Prostate gland (tissue), 2 donors: ENCODE results near the gene FXR2. TPM values are rescaled to one million over a fixed set of nuclear protein-coding genes. Genes with fewer than 3 reads are reported as not detected.
A peak's percentile ranks its signal among the peaks of the same experiment; 100 is the strongest.

ENCODE experiments used
- DNase-seq: peaks from one replicate; pipeline ENCODE4 v3.0.0-alpha.2; 2019; ENCODE audit warnings: low spot score
- H3K27ac ChIP-seq, 2 donors: fragments of 200-600 bp; sonication (generic); 2 replicates each; pipeline ENCODE4 v1.5.1; 2017 to 2019
- H3K27me3 ChIP-seq: fragments of 200-600 bp; sonication (generic); replicated peaks from 2 replicates; pipeline ENCODE4 v1.5.1; 2019; ENCODE audit not compliant: insufficient read depth
- H3K36me3 ChIP-seq, 2 donors: fragments of 200-600 bp; sonication (generic); 1 replicate in 1 of 2; 2 replicates in 1 of 2; pipeline versions ENCODE4 v1.5.1 to v1.8.1; 2017 to 2019
- H3K4me1 ChIP-seq: fragments of 200-600 bp; sonication (generic); replicated peaks from 2 replicates; pipeline ENCODE4 v1.5.1; 2019
- H3K4me3 ChIP-seq, 2 donors: fragments of 200-600 bp; sonication (generic); 2 replicates each; pipeline ENCODE4 v1.5.1; 2017 to 2019
- H3K9me3 ChIP-seq: fragments of 200-600 bp; sonication (generic); 2 replicates; pipeline ENCODE4 v1.5.1; 2017
- CTCF ChIP-seq, 4 experiments: fragments of 200-600 bp in 2 of 4; fragments of 450-650 bp in 2 of 4; sonication (generic) in 2 of 4; IDR thresholded peaks; 1 replicate in 3 of 4; 2 replicates in 1 of 4; pipeline ENCODE4 v1.5.1; 2016 to 2019; ENCODE audit warnings: antibody characterized with exemption in 4 of 4, mild to moderate bottlenecking in 2 of 4, moderate library complexity in 2 of 4
- POLR2A ChIP-seq: fragments of 450-650 bp; IDR thresholded peaks from one replicate; pipeline ENCODE4 v1.6.1; 2016; ENCODE audit warnings: antibody characterized with exemption, mild to moderate bottlenecking
- POLR2AphosphoS5 ChIP-seq: sonication (generic); formaldehyde crosslinking; IDR thresholded peaks from one replicate; pipeline ENCODE4 v1.6.1; 2017; ENCODE audit warnings: antibody characterized with exemption
- WGBS: methylation state at CpG from one replicate; pipeline ENCODE4 v1.1.5; 2018; 5-methylcytosine and 5-hydroxymethylcytosine counted together
- intact Hi-C: fragments of 100-400 bp; cut with DNase I; formaldehyde crosslinking; loops from one replicate; pipeline ENCODE4 v1.14.2; 2022
- total RNA-seq, 2 donors: library from RNA; depleted of rRNA; stranded (reverse); fragments of >200 nt; gene quantifications; one replicate each; pipeline ENCODE4 v1.1.0, GENCODE V29; 2016

The FXR2 gene
- total RNA-seq, 2 donors from 2014 or later, result 27.1 to 51.4 TPM

GRCh38 chr17:7587420-7588151 is 27.1 kb downstream of the FXR2 start:
- Histone ChIP-seq H3K36me3 (peaks cover 0 to 5% of the 10 kb centered on the region in 2 donors), H3K27ac (peak overlapping the region; percentile 76 to 84), H3K9me3 (no peaks in the 10 kb centered on the region), H3K27me3 (no peaks in the 10 kb centered on the region), H3K4me3 (no peak overlapping the region), H3K4me1 (peaks cover 15% of the 10 kb centered on the region)
- WGBS, result 49% methylated on average over 12 of the region's 12 CpGs
- TF ChIP-seq CTCF (IDR thresholded peaks at IDR 0.05) (no peak), POLR2A (peak; percentile 31)
- intact Hi-C loops, result no loop called here
- DNase-seq, result no peak

- H3K4me3 ChIP-seq, result no peak overlapping the region
- no peaks in the 10 kb centered on the region for H3K36me3 ChIP-seq
- H3K9me3 ChIP-seq, result no peaks in the 10 kb centered on the region
- no peak overlapping the region for H3K27ac ChIP-seq
- WGBS, result 63% methylated on average over 9 of the region's 9 CpGs
- peaks cover 21% of the 10 kb centered on the region for H3K4me1 ChIP-seq
- H3K27me3 ChIP-seq, result no peaks in the 10 kb centered on the region
- intact Hi-C loops, result no loop called here
- TF ChIP-seq POLR2A, result no peak
- peak in 2 of 4 experiments; percentile 4 to 10 for TF ChIP-seq CTCF (IDR thresholded peaks at IDR 0.05)
- DNase-seq, result no peak
These were observed 27.9 kb downstream of the FXR2 start for GRCh38 chr17:7586673-7587419.

- Histone ChIP-seq H3K4me1 (peaks cover 18% of the 10 kb centered on the region), H3K27me3 (no peaks in the 10 kb centered on the region), H3K36me3 (no peaks in the 10 kb centered on the region), H3K27ac (peak within 1 kb of the TSS; percentile 94 to 96), H3K9me3 (no peaks in the 10 kb centered on the region), H3K4me3 (peak within 1 kb of the TSS; percentile 38 to 60)
- 14% methylated on average over 69 of the region's 69 CpGs for WGBS
- DNase-seq, result peak; percentile 96
- TF ChIP-seq CTCF (IDR thresholded peaks at IDR 0.05), result peak in 2 of 4 experiments; percentile 9 to 34
- peak; percentile 97 for TF ChIP-seq POLR2AphosphoS5
- no peak for TF ChIP-seq POLR2A
- intact Hi-C loops, result no loop called here
These were observed 31.2 kb downstream of the FXR2 start, which contains the start of gene MPDU1 for GRCh38 chr17:7583253-7584109. Gene MPDU1 (plus strand): TSS chr17:7583852. CDS start chr17:7583863, 11 bp downstream.

GRCh38 chr17:7582396-7583252 is 32.1 kb downstream of the FXR2 start:
- Histone ChIP-seq H3K4me3 (peak overlapping the region; percentile 38 to 60), H3K27me3 (no peaks in the 10 kb centered on the region), H3K27ac (peak overlapping the region; percentile 94 to 96), H3K36me3 (peaks cover 6 to 8% of the 10 kb centered on the region in 2 donors), H3K4me1 (peaks cover 14% of the 10 kb centered on the region), H3K9me3 (no peaks in the 10 kb centered on the region)
- TF ChIP-seq POLR2AphosphoS5 (no peak), CTCF (IDR thresholded peaks at IDR 0.05) (no peak), POLR2A (no peak)
- DNase-seq, result no peak
- WGBS, result 86% methylated on average over 29 of the region's 36 CpGs
- intact Hi-C loops, result no loop called here
